GM21717 (cell line): ENCODE measurements around the gene HYCC1.
A peak's percentile ranks its signal among the peaks of the same experiment; 100 is the strongest.

ENCODE experiments used
- ATAC-seq: cut with Tn5 transposase; IDR thresholded peaks from one replicate; pipeline ENCODE4 v1.9.1; 2021; ENCODE audit warnings: mild to moderate bottlenecking, moderate library complexity; ENCODE audit not compliant: unreplicated experiment

HYCC1 gene

DNA sequence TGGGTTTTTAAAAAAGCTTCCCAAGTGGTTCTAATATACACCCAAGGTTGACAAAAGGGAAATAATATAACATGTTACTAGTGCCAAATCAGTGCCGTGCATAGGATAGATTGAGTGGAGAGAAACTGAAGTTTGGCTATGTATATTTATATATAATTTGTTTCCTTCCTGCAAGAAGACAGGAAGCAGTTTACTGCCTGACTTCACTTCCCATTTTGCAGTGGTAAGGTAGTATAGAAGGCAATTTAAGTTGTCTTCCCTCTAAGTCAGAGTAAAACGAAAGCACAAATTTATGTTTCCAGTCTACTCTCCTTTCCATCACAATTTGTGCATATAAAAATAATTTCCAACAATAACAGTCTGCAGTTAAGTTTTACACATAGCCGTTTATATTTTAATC is 3.4 kb upstream of the HYCC1 start:
- no peak for ATAC-seq

DNA sequence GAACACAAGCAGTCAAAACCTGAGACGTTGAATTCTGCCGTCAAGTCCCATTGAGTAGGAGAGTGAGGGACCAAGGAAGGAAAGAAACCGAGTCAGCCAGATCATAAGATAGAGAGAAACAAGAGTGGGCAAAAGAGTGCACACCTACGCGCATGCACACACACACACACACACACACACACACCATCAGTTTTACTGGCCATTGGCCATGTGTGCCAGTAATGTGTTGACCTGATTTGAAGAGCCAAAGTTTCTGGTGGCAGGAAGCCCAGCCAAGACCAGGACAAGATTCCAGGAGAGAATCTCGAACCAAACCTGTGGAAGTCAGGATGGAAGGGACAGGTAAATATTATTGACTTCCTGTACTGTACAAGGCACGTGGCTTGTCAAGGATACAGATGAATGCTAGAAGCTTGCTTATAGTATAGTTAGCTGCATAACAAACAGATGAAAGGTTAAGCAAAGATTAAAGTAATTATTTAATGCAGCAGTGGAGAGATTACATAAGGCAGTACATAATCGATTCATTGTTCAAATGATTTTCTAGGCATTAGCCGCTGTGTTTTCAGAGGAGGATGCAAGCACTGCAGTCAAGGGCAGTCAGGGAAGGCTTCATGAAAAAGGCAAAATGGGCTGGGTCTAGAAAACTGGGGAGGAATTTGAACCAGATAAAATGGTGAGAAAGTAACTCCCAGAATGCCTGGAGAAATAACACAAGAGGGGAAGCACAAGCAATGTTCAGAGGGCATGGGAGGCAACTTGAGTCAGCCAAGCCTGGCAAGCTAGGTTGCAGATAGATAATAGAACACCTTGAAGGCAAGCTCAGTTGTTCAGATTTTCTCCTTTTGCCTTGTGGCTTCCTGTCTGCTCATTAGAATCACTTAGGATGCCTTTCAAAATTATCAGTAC is 2.7 kb upstream of the HYCC1 start:
- ATAC-seq, result no peak

DNA sequence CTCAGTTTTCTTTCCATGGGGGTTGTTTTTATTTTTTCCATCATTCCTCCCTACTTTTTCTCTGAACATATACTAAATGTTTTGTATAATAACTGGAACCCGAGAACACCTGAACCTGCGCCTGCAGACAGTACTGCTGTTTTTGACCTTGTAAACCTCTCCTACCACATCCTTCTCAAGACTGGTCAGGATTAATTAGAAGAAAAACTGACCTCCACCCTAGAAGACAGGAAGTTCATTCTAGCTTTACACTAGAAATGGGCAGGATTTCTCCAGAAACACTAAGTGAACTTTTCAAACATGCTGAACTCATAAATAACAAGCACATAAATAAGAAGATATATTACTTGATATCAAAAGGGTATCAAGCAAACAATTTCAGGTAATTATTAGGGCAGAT is 751 bp upstream of the HYCC1 start:
- no peak for ATAC-seq

DNA sequence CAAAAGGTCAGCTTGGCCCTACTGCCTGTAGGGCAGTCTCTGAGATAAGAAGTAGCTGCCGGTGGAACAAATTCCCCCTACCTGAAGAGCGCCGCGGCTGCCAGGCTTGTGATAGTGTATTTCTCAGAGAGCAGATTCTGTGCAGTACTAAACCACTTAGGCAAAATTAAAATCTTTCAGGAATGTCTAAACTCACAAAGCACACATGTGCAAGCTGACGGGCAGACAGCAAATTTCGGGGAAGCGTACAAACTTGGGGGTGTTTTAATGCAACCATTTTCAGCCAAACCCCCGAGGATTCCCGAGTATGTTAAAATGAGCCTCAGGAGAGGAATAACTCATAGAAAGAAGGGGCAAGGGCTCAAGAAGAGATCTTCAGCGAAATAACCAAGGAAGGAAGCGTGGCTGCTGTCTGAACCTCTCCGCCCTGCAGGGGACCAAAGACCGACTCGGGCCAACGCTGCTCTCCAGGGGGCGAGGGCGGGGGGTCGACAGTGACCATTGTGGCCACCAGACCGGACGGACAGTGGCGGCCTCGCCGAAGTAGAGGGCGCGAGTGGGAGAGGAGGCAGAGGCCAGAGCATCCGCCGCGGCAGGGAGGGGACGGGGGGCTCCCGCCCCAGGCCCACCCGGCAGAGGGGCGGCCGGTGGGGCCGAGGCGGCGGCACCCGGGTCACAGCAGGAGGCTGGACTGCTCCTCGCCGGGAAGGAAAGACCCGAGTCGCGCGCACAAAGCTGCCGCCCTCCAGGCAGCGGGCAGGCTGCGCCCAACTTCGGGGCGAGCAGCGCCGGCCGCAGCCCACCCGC is 819 bp downstream of the HYCC1 start:
- ATAC-seq, result peak; percentile 14

DNA sequence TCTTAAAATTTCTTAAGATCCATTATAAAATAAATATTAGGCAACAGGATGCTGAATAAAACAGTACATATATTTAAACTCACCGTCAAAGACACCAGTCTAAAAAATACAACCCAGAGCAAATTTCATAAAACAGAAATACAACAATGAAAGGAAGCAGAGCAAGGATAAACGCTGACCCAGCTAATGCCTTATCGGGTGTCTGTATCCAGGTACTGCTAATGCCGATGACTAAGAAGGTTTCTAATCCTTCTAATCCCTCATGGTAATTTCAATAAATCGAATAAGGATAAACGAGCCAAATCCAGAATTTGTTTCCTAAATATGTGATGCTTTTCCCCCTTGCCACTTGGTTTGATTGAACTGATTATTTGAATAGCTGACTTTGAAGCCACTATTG is 1.7 kb downstream of the HYCC1 start:
- ATAC-seq, result no peak

DNA sequence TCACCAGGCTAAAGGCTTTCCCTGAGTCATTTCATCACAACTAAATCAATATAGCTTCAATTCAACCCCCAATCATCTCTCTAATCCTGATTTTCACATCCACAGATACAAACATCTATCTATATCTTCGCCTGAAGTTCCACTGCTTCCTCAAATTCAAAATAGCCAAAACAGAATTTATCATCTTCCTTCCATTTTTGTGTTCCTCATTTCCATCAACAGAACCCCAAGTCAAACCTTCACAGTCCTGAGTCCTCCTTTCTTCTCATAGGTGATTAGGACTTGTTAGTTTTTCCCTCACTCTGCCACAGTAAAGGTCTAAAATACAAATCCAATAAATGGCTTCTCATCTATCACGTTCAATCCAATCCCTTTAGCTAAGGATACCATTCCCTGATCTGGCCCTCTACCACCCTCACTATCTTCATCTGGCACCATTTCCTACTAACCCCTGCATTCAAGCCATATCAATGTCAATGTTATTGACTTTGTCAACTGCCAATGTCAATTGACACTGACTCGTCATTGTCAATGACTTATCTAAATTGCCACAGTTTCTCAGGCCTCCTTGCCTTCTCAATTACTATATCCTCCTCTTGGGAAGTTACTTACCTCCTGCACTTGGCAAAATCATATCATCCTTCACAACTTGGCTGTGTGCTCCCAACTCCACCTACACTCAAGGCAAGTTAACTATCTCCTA is 2.6 kb downstream of the HYCC1 start:
- no peak for ATAC-seq

DNA sequence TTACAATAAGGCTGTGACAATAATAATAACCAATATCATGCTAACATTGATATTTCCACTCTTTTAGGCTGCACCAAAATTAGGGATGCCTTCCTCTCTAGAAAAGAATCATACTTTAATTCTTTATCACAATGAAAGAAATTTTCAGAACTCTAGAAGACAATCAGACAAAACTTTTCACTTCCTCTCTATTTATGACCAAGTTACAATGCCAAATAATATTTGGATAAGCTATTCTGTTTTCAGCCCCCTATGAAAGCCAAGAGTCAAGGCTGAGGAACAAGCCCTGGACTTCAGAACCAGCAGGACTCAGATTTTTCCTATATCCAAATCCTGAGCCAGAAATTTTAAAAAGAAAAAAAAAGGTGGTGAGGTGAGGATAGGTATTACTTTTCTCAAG is 4.6 kb downstream of the HYCC1 start:
- ATAC-seq, result no peak

DNA sequence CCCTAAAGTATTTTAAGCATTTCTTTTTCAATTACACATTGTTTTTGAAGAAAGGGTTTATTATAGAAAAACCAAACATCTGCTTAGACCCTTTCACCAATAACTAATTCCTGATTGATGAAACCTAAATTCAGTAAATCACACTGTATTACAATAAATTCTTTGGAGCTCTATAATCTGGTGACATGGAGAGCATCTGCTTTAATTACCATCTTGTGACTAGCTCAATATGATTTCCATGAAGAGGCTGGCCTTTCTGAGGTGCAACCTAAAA is 9.7 kb downstream of the HYCC1 start:
- no peak for ATAC-seq

DNA sequence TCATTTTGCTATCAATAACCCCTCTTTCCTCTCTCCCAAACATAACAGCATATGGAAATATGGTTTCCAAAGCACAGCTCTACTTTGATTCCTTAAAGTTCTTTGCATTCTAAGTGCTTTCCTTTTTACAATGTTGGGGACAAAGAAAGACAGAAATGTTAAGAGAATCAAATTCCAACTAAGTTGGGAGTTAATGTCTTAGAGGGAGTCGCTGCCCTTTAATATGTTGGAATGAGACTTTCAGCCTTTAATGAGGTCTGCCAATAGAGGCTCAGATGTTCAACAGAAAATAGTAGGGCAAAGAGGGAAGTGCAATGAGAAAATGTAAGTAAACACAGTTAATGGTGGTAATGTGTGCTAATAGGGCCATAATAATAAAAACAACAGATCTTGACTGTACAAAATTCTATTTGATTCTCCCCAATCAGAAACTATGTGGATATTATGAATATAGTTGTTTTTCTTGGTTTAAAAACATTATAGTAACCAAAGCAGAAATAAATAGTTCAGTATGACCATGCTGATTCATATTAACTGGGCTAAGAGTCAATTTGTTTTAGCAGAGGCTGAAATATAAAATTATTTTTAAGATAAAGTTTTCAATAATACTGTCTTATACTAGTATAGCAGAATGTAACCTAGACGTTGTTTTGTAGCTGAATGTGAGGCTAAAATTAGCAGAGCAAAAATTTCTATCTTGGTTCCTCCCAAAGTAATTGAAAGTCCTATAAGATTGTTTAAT is 10.3 kb downstream of the HYCC1 start:
- ATAC-seq, result no peak

DNA sequence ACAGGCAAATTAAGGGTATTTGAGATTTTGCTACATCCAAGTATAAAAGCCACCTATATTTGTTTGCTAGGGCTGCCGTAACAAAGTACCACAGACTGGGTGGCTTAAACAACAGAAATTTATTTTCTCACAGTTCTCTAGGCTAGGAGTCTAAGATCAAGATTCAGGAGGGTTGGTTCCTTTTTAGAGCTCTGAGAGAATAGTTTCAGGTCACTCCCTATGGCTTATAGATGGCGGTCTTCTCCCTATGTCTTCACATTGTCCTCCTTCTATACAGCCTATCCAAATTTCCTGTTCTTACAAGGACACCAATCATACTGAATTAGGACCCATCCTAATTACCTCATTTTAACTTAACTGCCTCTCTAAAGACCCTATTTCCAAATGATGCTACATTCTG is 11.2 kb downstream of the HYCC1 start:
- no peak for ATAC-seq

DNA sequence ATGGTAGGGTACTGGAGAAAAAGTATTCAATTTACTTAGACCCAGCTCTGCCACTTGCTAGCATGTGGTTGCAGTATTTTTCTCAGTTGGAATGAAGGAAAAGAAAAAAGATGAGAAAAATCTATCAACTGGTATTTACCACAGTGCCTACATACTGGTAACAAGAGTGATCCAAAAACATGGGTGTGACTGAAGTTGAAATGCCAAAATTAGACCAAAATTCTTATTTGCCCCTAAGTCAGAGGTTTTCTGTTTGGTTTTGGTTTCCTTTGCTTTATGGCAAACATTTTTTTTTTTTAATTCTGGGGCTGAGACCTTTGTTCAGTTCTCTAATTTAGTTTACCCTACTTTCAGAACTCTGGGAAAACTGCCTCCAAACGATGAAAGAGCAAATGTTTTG is 12.3 kb downstream of the HYCC1 start:
- ATAC-seq, result no peak

DNA sequence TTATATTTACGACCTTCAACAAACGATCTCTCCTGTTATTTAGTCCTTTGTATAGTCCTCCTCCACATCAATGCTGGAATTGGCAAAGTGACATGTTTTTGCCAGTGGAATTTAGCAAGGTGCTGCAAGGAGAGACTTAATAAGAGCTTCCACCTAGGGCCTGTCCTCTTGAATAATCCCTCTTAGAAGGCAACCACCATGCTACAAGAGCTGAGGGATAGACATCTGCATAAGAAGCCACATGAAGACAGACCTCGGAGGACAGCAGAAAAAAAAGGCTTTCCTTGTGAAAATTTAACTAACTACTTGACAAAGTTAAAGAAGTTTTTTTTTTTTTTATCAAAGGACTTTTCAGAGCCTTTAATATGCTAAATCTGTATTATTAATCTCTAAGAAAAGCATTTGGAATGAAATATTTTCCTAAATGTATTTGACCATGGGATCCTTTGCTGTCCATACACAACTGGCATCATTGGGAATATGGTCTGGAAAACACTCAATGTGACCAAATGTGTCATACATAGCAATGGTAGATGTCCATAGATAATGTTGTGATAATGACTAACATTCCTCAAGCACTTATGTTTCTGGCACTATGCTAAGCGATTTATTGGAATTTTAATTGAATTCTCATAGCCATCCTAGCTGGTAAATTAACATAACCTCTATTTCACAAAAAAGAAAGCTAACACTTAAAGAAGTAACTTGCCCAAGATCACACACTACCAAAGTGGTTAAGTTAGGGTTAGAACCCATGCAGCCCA is 13.2 kb downstream of the HYCC1 start:
- no peak for ATAC-seq

DNA sequence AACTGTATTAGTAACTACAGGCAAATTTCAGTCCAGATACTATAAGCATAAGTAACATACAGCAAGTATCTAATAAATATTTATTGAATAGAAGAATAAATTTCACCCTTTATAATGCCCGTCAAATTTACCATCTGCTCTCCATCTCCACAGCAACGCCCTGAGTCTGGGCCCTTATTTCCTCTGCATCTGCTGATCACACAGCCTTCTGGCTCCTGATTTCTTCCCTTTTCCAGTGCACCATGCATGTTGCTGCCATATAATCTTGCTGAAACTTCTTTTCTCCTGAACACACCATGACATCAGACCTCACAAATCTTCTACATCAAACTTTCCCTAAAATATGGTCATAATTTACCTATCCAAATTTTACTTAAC is 15.4 kb downstream of the HYCC1 start:
- no peak for ATAC-seq

DNA sequence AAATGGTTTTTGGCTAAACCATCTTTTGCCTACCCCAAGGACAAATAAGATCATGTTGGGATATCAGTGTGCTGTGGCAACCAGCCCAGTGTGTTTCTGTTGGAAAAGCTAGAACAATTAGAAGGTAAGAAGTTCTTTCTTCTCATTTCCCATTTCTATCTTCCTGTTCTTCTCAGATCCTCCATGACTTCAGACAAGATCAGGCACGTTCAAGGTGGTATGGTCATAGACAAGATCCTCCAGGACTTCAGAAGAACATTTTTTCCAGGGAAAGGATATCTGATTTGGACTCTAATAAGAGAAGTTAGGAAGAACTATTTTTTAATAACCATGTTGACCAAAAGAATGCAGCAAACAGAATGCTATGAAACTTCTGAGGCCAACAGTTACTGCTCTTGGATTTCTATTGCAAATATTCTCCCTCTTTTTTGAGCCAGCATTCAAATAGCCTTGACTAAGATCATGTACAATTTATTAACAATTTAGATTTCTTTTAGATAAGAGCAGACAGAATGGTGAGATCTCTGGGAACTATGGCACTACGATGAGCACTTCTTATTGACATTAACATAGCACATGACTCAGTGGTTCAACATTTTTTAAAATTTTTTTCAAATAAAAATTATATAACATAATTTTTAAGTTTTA is 15.9 kb downstream of the HYCC1 start:
- ATAC-seq, result no peak

DNA sequence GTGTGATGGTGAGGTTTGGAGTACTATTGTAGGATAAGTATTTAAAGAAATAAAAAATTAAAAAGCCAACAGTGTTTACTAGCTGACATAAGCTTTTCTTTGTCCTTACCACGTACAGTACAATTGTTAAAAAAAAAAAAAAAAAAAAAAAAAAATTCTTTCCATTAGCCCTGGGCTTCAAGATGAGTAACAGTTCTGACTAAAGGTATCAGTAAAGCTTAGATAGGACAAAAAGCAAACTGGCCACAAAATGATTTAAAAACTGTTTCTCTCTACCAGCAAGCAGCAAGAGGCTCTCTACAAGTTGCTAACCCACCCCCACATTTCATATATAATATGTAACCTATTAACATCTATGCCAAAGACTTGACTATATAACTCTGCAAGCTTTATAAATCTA is 17.5 kb downstream of the HYCC1 start:
- ATAC-seq, result no peak

DNA sequence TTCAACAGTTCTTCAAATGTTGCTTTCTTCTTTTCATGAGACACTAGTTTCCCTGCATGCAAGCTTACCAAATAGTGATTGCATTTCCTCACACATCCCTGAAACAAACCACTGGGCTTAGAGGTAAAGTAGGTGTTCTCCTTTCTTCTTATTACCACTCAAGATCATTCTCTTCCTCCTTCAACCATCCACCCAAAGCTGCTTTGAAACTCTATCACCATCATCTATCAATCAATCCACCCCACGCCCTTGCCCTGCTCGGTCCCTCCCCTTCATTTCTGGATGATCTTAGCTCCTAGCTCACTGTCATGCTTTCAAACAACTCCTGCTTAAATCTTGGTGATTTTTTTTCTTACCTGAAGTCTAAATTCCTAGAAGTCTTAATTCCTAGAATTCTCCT is 18.9 kb downstream of the HYCC1 start:
- ATAC-seq, result no peak

DNA sequence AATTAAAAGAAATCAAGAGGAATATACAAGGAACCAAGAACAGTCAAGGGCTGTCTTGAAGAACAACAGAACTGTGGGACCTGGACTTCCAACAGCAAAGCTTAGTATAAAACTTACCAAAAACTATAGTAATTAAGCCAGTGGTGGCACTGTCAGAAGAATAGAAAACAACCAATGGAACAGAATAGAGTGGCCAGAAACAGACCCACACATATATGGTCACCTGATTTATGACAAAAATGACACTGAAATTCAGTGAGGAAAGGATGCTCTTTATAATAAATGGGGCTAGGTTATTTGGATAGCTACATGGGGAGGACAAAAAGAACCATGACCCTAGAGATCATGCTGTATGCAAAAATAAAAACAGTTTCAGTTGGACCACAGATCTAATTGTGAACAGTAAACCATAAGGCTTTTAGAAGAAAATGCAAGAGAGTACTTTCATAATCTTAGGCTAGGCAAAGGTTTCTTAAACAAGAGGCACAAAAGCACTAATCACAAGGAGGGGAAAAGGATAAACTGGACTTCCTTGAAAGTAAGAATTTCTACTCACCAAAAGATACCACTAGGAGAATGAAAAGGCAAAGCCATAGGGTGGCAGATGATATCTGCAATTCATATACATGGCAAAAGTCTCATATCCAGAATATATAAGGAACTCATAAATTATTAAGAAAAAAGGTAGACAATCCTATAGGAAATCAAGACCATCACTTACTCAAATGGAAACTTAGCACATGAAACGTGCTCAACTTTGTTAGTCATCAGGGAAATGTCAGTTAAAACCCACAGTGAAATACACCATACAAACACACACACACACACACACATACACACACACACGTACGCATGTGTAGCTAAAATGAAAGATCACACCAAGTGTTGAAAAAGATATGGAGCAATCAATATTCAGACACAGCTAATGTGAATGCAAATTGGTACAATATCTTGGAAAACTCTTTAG is 20.8 kb downstream of the HYCC1 start:
- ATAC-seq, result peak; percentile 80

DNA sequence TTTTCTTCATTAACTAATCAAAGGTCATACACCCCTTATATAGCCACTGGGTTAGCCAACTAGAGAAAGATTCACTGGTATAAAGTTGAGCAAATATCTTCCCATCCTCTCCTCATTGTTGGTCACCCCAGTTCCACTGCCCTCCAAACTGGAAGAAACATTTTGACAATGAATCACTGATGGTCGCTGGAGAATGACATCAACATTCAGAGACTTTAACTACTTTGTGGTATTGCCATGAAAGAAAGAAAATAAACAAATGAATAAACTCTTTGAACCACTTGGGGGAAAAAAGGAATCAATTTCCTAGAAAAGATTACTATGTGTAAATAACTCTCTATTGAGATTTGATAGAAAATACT is 23.4 kb downstream of the HYCC1 start:
- no peak for ATAC-seq
